HL-60 (cell line): ENCODE measurements around the gene TBC1D9B.

Experiments
- DNase-seq, 2 experiments: peaks; one replicate each; pipeline ENCODE4 v3.0.0-alpha.2; 2010 to 2020; ENCODE audit warnings: low read depth in 1 of 2, low spot score in 1 of 2
- H3K27ac ChIP-seq: fragments of 250-450 bp; sonication (Bioruptor Pico); replicated peaks from 2 replicates; pipeline ENCODE4 v1.5.1; 2020; ENCODE audit warnings: mild to moderate bottlenecking, moderate library complexity
- H3K27me3 ChIP-seq: fragments of 250-450 bp; sonication (Bioruptor Pico); 2 replicates; pipeline ENCODE4 v1.5.1; 2021; ENCODE audit warnings: mild to moderate bottlenecking, moderate library complexity; ENCODE audit not compliant: insufficient read depth, poor library complexity, severe bottlenecking
- H3K4me3 ChIP-seq: replicated peaks from 2 replicates; pipeline ENCODE4 v1.5.1; 2011; ENCODE audit warnings: mild to moderate bottlenecking, control low read depth, low read length; ENCODE audit not compliant: insufficient read depth
- CTCF ChIP-seq: IDR thresholded peaks from one replicate; pipeline ENCODE4 v1.5.1; 2011; ENCODE audit warnings: low read length, control low read depth, inconsistent platforms; ENCODE audit not compliant: insufficient read depth
- GABPA ChIP-seq: IDR thresholded peaks from 2 replicates; pipeline ENCODE4 v1.6.1; 2012; ENCODE audit warnings: low read depth
- POLR2AphosphoS5 ChIP-seq: IDR thresholded peaks from 2 replicates; pipeline ENCODE4 v1.6.1; 2012; ENCODE audit warnings: low read depth
- SPI1 ChIP-seq: IDR thresholded peaks from 2 replicates; pipeline ENCODE4 v1.6.1; 2012; ENCODE audit warnings: low read depth, mild to moderate bottlenecking, borderline replicate concordance
- TF ChIP-seq, protein P1 (sequence below): IDR thresholded peaks from 2 replicates; pipeline ENCODE4 v1.6.1; 2012; ENCODE audit warnings: low read depth; ENCODE audit not compliant: insufficient replicate concordance

Gene TBC1D9B

DNA sequence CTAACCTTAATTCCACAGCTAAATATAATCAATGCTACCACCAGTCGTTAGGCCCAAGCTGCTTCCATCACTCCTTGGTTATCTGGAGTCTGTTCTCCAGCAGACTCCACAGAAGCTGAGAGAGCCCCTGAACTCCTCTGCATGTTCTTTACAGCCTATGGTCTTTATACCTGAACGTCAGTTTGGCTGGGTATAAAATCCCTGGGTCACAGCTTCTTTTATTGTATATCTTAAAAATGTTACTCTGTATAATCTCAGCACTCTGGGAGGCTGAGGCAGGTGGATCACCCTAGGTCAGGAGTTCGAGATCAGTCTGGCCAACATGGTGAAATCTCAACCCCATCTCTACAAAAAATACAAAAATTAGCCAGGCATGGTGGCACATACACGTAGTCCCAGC, 25.4 kb downstream of the TBC1D9B start:
- TF ChIP-seq CTCF (no peak), GABPA (no peak)
- TF ChIP-seq, protein P1, sequence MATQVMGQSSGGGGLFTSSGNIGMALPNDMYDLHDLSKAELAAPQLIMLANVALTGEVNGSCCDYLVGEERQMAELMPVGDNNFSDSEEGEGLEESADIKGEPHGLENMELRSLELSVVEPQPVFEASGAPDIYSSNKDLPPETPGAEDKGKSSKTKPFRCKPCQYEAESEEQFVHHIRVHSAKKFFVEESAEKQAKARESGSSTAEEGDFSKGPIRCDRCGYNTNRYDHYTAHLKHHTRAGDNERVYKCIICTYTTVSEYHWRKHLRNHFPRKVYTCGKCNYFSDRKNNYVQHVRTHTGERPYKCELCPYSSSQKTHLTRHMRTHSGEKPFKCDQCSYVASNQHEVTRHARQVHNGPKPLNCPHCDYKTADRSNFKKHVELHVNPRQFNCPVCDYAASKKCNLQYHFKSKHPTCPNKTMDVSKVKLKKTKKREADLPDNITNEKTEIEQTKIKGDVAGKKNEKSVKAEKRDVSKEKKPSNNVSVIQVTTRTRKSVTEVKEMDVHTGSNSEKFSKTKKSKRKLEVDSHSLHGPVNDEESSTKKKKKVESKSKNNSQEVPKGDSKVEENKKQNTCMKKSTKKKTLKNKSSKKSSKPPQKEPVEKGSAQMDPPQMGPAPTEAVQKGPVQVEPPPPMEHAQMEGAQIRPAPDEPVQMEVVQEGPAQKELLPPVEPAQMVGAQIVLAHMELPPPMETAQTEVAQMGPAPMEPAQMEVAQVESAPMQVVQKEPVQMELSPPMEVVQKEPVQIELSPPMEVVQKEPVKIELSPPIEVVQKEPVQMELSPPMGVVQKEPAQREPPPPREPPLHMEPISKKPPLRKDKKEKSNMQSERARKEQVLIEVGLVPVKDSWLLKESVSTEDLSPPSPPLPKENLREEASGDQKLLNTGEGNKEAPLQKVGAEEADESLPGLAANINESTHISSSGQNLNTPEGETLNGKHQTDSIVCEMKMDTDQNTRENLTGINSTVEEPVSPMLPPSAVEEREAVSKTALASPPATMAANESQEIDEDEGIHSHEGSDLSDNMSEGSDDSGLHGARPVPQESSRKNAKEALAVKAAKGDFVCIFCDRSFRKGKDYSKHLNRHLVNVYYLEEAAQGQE, result no peak
- Histone ChIP-seq H3K27me3 (no peaks in the 10 kb centered on the region), H3K27ac (no peak overlapping the region), H3K4me3 (no peak overlapping the region)
- DNase-seq, result no peak

GRCh38 chr5:179880848-179881590, 26.7 kb downstream of the TBC1D9B start:
- TF ChIP-seq POLR2AphosphoS5 (no peak), SPI1 (no peak), CTCF (no peak)
- TF ChIP-seq, protein P1, result no peak
- no peak for DNase-seq
- no peak overlapping the region for H3K27ac ChIP-seq
- no peak overlapping the region for H3K4me3 ChIP-seq
- no peaks in the 10 kb centered on the region for H3K27me3 ChIP-seq

DNA sequence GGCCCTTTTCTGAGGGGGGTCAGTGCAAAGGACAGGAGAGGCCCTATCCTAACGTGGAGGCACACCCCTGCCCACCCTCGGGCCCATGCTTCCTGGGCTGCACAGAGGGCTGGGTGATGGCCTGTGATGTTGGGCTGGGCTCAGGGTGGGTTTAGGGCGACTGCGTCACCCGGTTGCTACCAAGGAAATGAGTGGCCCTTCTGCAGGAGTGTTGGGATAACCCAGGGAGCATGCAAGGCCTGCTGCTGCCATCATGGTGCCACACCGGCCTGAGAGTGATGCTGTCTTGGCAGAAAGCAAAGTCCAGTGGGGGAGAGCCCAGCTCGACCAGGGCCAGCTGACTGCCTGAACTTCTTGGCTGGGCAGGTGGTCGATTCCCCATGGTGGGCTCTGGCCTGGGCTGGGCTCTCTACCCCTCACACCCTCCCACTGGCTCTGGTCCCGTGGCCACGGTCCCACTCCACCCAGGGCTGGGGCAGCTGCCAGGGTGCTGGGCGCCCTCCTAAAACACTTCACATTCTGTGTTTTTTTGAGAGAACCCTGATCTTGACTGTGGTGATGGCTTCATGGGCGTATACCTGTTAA, 27.5 kb downstream of the TBC1D9B start:
- TF ChIP-seq POLR2AphosphoS5 (no peak), GABPA (no peak), SPI1 (no peak), CTCF (no peak)
- TF ChIP-seq, protein P1, result no peak
- H3K4me3 ChIP-seq, result no peak overlapping the region
- DNase-seq, result no peak

More for the DNA sequence above, 27.5 kb downstream of the TBC1D9B start:
- Histone ChIP-seq H3K27me3 (no peaks in the 10 kb centered on the region), H3K27ac (no peak overlapping the region)
